Measurements from ENCODE around the gene CMTM8.

DNA sequence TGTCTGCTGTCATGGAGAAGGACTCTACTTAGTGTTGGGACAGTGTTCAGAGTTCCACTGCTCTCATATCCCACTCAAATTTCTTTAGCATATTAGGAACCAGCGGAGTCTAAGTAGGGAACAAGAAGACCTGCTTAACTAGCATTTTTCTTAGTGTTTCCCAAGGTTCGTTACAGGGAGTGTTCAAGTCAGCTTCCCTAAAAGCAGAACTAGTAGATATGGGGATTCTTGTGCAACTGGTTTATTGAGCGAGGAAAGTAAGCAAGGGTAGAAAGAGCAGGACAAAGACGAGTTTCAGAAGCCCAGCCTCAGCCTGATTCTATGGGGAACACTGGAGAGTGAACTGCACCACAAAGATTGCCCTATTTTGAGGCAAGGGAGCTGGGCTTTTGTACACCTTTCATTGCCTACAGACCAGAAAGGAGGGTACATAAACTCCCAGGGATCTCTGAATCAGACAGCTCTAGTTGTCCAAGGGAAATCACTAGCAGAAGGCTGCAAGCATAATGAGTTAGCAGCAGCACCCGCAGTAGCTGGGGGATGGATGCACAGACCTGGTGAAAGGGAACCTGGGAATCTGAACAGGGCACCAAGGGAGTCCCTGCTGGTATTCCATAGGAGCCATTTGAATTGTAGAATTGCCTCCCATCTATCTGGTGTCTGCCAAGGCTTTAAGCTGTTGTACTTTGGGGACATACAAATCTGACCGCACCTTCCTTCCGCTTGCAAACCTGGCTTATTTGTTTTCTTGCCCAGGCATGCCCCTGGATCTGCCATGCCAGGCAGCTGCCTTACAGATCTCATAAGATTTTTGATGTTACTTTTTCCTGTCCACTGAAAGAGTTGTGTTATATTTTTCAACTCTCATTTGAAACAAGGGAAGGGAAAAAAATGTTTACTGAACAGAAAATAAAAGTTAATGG, 168.3 kb downstream of the CMTM8 start:
- TF ChIP-seq, protein P1, sequence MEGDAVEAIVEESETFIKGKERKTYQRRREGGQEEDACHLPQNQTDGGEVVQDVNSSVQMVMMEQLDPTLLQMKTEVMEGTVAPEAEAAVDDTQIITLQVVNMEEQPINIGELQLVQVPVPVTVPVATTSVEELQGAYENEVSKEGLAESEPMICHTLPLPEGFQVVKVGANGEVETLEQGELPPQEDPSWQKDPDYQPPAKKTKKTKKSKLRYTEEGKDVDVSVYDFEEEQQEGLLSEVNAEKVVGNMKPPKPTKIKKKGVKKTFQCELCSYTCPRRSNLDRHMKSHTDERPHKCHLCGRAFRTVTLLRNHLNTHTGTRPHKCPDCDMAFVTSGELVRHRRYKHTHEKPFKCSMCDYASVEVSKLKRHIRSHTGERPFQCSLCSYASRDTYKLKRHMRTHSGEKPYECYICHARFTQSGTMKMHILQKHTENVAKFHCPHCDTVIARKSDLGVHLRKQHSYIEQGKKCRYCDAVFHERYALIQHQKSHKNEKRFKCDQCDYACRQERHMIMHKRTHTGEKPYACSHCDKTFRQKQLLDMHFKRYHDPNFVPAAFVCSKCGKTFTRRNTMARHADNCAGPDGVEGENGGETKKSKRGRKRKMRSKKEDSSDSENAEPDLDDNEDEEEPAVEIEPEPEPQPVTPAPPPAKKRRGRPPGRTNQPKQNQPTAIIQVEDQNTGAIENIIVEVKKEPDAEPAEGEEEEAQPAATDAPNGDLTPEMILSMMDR (IDR thresholded peaks at IDR 0.05): no peak
- TF ChIP-seq POLR2A (IDR thresholded peaks at IDR 0.05): no peak
